GM06990 (cell line): Measurements from ENCODE around the gene SKOR1.

Experiments used
- DNase-seq: peaks from one replicate; pipeline ENCODE4 v3.0.0-alpha.2; 2011; ENCODE audit not compliant: insufficient read length; ENCODE audit errors: extremely low read depth
- H3K27me3 ChIP-seq: replicated peaks from 2 replicates; pipeline ENCODE4 v1.6.0; 2011; ENCODE audit warnings: low read length; ENCODE audit not compliant: control insufficient read depth, insufficient read depth
- H3K36me3 ChIP-seq: 2 replicates; pipeline ENCODE4 v1.5.1; 2011; ENCODE audit warnings: low read length; ENCODE audit not compliant: control insufficient read depth, insufficient read depth
- H3K4me3 ChIP-seq: replicated peaks from 2 replicates; pipeline ENCODE4 v1.5.1; 2011; ENCODE audit warnings: low read depth, mild to moderate bottlenecking, control low read depth, low read length
- CTCF ChIP-seq: IDR thresholded peaks from 2 replicates; pipeline ENCODE4 v1.5.1; 2011; ENCODE audit warnings: low read length, control low read depth, mild to moderate bottlenecking, inconsistent platforms; ENCODE audit not compliant: insufficient read depth, poor library complexity, severe bottlenecking

SKOR1 gene, protein sequence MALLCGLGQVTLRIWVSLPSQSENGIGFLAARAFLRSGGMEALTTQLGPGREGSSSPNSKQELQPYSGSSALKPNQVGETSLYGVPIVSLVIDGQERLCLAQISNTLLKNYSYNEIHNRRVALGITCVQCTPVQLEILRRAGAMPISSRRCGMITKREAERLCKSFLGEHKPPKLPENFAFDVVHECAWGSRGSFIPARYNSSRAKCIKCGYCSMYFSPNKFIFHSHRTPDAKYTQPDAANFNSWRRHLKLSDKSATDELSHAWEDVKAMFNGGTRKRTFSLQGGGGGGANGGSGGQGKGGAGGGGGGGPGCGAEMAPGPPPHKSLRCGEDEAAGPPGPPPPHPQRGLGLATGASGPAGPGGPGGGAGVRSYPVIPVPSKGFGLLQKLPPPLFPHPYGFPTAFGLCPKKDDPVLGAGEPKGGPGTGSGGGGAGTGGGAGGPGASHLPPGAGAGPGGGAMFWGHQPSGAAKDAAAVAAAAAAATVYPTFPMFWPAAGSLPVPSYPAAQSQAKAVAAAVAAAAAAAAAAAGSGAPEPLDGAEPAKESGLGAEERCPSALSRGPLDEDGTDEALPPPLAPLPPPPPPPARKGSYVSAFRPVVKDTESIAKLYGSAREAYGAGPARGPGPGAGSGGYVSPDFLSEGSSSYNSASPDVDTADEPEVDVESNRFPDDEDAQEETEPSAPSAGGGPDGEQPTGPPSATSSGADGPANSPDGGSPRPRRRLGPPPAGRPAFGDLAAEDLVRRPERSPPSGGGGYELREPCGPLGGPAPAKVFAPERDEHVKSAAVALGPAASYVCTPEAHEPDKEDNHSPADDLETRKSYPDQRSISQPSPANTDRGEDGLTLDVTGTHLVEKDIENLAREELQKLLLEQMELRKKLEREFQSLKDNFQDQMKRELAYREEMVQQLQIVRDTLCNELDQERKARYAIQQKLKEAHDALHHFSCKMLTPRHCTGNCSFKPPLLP

GRCh38 chr15:67824976-67825880 lies at the start of gene SKOR1:
Gene SKOR1, plus strand, starts transcription at chr15:67825509. Its CDS starts 94 bp downstream, at chr15:67825603.
- H3K4me3 ChIP-seq, result no peak within 1 kb of the TSS
- no peak for TF ChIP-seq CTCF
- DNase-seq, result no peak
- peaks cover 15% of the 10 kb centered on the region for H3K27me3 ChIP-seq
- H3K36me3 ChIP-seq, result no peaks in the 10 kb centered on the region

DNA sequence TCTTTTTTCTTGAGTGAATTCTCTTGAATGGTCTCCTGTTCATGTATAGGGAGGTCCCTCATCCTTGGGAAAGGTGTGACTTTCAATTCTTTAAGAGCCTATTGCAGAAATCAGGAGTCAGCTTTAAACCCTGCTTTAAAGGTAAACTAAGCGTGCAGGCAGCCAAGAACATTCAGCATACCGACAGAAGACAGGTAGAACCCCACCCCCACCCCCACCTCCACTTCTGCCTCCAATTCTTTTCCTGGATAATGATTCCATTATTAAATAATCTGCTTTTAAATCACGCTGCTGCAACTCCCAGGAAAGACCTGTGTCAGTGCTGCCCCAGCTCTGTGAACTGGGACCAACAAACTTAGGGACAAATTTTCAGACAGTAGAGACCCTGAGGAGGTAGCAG lies 49.3 kb upstream of the SKOR1 start:
- H3K27me3 ChIP-seq, result no peaks in the 10 kb centered on the region
- H3K36me3 ChIP-seq, result no peaks in the 10 kb centered on the region
- no peak for TF ChIP-seq CTCF
- no peak overlapping the region for H3K4me3 ChIP-seq
- DNase-seq, result no peak

GRCh38 chr15:67776600-67776999 lies 48.7 kb upstream of the SKOR1 start:
- Histone ChIP-seq H3K36me3 (no peaks in the 10 kb centered on the region), H3K4me3 (no peak overlapping the region), H3K27me3 (no peaks in the 10 kb centered on the region)
- no peak for TF ChIP-seq CTCF
- DNase-seq, result no peak

- Histone ChIP-seq H3K4me3 (no peak overlapping the region), H3K27me3 (no peaks in the 10 kb centered on the region), H3K36me3 (no peaks in the 10 kb centered on the region)
- no peak for DNase-seq
- no peak for TF ChIP-seq CTCF
These were observed 48.2 kb upstream of the SKOR1 start for GRCh38 chr15:67777071-67777470.

DNA sequence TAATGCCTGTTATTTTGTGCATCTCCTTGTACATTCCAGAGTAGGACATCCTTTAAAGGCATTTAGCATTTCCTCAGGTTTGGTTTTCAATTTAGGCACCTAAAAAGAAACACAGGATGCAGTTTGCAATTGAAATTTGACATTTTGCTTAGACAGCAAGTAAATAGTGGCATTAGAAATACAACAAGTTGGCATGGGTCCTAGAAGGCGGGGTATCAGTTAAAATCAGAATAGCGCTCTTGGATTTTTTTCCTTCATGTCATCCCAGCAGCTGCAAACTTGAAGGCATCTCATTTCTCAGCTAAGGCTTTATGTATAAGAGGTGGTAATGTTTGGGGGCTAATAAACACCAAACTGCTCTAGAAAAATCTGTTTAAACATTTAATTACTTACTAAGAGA lies 47.5 kb upstream of the SKOR1 start:
- H3K4me3 ChIP-seq, result no peak overlapping the region
- no peak for DNase-seq
- no peak for TF ChIP-seq CTCF
- no peaks in the 10 kb centered on the region for H3K27me3 ChIP-seq
- no peaks in the 10 kb centered on the region for H3K36me3 ChIP-seq
